IPS DF 4.7 (cell line): ENCODE measurements around the gene CLDN3.

Experiments
- DNase-seq: peaks from one replicate; pipeline ENCODE4 v3.0.0-alpha.2; 2013; ENCODE audit warnings: low spot score; ENCODE audit errors: extremely low read depth

The CLDN3 gene

DNA sequence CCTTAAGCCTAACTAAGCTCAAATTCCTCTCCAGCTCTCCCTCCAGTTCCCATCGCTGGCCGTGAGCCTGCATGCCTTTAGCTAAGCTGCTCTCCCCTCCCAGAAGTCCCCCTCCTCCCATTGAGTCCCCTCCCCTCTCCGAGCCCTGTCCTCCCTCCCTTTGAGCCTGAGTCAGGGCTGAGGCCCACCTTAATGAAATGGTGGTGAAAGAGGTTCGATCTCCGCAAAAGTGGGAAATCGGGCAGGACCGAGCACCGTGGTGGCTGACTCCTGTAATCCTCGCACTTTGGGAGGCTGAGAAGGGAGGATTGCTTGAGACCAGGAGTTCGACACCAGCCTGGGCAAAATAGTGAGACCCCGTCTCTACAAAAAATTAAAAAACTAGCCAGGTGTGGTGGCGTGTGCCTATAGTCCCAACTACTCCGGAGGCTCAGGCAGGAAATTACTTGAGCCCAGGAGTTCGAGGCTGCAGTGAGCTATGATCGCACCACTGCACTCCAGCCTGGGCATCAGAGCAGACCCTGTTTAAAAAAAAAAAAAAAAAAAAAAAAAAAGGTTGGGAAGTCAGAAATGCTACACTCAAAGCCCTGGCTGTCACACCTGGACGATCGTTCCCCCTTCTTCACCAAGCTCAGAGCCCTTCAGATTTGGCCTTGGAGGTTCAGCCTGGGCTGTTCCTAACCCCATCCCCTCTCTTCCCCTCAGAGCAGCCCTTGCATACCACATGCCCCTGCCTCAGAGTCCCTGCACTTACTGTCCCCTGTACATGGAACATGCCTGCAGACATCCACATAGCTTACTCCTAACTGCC, 995 bp upstream of the CLDN3 start:
- peak; percentile 9 for DNase-seq

DNA sequence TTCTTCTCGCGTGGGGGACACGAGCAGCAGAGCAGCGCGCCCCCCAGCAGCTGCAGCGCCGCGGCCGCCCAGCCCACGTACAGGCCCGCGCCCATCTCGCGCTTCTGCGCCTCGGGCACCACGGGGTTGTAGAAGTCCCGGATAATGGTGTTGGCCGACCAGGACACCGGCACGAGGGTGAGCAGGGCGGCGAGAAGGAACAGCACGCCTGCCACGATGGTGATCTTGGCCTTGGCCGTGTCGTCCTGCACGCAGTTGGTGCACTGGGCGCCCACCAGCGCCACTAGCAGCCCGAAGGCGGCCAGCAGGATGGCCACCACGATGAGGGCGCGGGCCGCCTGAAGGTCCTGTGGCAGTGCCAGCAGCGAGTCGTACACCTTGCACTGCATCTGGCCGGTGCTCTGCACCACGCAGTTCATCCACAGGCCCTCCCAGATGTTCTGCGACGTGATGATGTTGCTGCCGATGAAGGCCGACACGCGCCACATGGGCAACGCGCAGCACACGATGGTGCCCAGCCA, 529 bp downstream of the CLDN3 start:
- DNase-seq: no peak

DNA sequence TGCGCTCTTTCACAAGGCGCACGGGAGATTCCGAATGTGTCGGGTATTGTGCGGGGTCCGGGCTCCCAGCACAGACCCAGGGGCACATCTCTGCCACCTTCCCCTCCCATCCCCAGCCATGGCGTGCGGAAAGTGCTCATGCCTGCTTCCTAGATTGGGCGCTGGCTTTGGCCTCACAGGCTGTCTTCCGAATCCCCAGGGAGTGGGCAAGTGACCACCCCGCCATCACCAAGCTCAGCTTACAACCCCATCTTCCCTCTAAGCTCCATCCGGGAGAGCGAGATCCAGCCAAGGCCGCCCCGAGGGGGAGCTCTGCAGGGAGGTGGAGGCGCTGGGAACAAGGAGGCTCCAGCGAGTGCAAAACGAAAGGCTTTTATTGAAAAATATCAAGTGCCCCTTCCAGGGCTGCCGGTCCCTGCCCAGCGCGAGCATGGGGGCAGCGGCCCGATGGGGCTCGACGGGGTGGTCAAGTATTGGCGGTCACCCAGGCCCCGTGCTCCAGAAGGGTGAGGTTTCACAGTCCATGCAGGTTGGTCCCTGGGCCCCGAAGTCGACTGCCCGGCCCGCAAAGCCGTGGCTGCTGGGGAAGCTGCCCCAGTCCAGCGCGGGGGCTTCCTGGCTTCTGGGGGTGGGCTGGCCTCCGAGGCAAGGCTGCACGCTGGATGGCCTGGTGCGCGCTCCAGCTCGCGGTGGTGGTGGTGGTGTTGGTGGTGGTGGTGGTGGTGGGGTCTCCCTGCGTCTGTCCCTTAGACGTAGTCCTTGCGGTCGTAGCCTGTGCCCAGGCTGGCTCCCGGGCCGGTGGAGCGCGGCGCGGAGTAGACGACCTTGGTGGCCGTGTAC, 1.2 kb downstream of the CLDN3 start:
- DNase-seq: no peak

DNA sequence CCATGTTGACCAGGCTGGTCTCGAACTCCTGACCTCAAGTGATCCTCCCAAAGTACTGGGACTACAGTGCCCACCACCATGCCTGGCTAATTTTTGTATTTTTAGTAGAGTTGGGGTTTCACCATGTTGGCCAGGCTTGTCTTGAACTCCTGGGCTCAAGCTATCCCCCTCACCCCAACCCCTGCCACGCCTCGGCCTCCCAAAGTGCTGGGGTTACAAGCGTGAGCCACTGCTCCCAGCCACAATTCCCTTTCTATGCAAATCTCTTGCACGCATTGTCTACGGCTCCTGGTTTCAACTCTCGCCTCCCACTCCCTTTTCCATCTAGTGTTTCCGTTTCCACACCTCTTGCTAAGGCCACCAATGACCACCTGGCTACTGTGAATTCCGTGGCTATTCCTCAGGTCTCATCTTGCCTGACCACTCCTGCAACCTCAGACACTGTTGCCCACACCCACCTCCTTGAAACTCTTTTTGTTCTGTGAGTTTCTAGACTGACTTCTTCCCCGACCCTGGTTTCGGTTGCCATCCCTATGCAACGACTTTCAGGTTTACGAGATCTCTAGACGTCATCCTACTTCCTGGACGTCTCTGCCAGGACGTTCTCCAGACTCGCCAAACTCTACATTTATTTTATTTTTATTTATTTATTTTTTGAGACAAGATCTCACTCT, 3.4 kb downstream of the CLDN3 start:
- DNase-seq: no peak

DNA sequence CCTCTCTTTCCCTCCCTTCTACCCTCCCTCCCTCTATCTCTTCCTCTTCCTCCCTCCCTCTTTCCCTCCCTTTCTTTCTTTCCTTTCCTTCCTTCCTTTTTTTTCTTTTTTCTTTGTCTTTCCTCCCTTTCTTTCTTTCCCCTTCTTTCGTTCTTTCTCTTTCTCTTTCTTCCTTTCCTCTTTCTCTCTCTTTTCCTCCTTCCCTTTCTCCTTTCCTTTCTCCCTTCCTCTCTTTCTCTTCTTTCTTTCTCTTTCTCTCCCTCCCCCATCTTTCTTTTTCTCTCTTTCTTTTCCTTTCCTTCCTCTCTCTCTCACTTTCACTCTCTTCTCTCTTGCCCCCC, 7.4 kb downstream of the CLDN3 start:
- no peak for DNase-seq

DNA sequence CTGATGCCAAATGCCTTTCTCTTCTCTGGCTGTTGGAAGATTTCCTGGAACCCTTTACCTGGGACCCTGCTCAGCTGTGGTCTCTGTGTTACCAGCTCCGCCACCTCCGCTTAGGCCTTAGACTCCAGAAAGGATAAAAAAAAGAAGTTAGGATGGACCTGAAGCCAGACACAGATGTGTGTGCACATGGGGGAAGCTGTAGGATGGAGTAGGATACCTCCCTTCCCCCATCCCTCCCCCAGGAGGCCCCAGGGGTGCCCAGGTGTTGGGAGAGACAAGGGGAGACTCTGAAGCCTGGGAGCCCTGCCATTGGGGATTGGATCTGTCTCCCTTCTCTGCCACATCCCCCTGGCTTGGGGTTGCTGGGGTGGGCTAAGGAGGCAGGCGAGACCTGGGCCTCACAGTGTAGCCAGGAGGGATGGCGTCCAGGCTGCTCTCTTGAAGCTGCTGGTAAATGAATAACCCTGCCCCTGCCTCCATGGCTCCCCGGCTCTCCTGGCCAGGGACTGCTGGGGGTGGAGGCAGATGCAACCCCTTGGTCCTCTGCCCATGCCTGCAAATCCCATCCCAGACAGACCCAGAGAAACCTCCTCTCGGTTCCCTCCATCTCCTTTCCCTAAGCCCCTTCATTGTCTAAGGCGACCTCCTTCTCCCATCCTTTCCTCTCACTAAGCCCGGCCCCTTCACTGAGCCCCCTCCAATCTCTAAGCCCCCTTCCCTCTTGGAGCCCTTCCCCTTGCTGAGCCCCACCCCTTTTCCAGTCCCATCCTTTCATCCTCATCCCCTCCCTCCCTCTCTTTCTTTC, 8.0 kb downstream of the CLDN3 start:
- no peak for DNase-seq

DNA sequence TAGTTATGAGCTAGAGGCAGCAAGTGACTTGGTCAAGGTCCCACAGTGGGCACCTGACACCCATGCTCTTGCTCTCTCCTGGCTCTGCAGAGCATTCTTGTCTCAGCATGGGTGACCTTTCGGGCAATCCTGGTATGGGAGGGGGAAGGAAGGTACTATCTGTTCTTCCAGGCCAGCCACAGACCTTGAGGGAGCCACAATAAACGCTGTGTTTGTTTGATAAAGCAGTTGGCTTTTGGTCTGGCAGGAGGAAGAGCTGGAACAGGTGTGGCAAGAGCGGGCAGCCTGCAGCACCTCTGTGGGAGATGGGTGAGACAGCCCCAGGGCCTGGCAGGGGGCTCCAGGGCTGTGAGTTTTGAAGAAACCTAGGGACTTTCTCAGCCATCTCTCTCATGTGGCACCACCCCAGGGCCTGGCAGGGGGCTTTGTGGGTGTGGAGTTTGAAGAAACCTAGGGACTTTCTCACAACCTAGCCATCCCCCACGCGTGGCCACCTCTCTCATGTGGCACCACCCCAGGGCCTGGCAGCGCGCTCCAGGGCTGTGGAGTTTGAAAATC, 11.4 kb downstream of the CLDN3 start:
- DNase-seq: no peak

DNA sequence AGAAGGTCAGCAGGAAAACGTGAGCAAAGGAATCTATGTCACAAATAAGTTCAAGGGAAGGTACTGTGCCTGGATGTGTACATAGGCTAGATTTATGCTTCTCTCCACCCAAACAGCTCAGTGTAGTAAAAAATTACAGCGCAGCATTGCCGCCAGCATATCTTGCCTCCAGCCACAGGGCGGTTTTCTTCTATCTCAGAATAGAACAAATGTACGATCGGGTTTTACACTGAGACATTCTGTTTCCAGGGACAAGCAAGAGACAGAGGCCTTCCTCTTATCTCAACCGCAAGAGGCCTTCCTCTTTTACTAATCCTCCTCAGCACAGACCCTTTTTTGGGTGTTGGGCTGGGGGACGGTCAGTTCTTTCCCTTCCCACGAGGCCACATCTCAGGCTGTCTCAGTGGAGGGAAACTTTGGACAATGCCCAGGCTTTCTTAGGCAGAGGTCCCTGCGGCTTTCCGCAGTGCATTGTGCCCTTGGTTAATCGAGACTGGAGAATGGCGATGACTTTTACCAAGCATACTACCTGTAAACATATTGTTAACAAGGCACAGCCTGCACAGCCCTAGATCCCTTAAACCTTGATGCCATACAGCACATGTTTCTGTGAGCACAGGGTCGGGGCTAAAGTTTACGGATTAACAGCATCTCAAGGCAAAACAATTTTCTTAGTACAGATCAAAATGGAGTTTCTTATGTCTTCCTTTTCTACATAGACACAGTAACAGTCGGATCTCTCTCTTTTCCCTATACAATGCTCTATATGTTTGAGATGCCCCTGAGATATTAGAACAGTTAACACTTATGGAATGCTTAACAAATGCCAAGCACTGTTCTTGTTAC, 19.9 kb downstream of the CLDN3 start:
- DNase-seq: no peak

DNA sequence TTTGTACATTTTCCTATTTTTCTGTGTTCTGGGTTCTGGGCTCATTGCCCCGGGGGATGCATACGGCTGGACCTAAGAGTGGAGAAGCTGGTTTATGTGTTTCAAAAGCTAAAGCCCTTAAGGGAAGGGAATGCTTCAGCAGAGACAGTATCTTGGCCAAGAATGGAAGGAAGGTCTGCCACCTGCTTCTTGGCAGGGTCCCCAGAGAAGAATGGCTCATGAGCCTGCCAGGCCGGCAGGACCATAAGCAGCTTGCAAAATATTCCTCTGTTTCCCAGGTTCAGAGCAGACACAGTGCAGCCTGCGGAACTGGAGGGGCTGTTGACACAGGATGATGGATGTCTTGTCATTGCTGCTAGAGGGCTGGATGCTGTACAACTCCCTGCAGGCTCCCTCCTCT, 23.7 kb downstream of the CLDN3 start:
- no peak for DNase-seq

DNA sequence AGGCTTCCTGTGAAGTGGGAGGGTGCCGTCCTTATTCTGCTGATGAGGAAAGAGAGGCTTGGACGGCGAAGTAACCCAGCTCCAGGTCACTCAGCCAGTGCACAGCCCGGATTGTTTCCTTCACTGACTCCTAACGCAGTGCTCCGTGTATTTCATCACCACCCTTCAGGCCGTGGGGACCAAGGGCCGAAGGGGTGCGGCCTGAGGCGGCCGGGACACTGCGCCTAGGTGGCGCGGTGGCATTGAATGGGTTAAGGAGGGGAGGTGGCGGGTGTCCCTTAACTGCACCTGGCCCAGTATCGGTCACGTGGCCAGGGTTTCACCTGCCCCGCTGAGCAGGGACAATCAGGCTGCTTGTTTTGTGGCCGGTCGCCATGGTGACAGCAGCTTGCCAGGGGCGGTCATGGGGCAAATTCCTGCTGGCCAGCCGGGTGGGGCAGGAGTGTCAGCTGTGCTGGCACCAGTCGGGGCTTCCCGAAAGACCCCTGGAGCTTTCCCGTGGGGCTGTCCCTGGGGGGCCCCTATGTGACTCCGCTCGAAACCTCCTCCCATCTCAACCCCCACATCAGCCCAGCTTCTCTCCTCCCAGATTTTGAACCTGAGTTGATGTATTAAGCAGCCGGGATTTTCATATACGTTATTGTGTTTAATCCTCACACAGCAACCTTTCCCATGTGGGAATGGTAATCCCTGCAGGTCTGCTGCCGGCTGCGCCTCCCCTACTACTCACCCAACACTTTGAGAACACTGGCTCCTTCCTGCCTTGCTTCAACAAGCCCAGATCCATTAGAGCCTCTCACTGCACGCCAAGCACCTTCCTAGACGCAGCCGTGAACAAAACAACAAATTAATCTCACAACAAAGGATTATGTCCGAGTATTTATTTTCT, 27.1 kb downstream of the CLDN3 start:
- DNase-seq: peak; percentile 78

DNA sequence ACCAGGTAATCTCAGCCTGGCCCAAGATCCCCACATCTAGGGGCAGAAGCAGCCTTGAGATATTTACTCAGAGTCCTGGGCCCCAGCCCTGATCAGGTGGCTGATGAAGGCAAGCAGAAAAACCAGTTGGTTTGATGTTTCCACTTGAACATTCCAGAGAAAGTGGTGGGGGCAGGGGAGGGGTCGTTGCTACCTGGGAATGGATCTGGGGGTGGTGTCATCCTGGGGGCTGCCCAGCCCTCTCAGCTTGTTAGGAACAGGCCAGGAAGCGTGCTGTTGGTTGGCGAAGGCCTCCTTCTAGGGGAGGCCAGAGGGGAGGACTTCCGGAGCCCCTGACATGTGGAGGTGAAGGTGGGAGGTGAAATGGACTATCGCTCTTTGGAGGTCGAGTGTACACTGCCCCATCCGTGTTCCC, 27.7 kb downstream of the CLDN3 start:
- DNase-seq: no peak

DNA sequence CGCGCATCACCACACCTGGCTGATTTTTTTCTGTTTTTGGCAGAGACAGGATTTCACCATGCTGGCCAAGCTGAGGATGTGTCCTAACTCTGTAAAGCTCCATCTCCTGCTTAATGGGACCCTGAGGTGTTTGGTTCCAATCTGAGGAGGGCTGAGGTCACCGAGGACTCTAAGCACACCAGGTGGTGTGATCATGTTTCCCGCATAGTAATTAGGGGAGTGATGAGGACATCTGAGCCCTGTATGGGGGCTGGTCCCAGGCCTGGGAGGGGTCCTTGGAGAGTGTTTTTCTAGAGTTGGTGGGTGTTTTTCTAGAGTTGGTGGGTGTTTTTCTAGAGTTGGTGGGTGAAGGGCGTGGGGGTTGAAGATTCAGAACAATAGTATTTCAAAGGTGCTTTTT, 28.5 kb downstream of the CLDN3 start:
- DNase-seq: peak; percentile 49

DNA sequence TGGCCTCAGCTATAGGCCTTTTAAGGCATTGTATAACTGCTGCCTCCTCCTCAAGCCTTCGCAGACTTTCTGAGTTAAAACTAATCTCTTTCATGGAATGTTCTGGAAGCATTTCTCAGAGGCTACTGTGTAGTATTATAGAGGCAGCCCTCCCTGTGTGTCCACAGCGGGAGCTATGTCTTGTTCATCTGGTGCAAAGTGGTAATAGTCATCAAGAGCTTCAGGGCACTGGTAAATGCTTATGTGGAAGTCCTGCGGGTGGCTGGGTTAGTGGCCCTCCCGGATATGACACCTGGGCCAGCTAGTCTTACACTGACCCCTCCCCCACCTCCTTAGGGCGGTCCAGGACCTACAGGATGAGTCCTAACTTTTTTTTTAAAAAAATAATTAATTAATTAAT, 29.3 kb downstream of the CLDN3 start:
- DNase-seq: no peak

DNA sequence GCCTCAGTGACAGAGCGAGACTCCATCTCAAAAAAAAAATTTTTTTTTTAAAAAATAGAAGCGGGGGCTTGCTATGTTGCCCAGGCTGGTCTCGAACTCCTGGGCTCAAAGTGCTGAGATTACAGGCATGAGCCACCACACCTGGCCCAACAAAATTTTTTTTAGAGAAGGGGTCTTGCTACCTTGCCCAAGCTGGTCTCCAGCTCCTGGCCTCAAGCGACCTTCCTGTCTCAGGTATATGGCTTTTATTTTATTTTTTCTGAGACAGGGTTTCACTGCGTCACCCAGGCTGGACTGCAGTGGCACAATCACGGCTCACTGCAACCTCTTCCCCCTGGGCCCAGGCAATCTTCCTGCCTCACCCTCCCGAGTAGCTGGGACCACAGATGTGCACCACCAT, 29.9 kb downstream of the CLDN3 start:
- DNase-seq: no peak

DNA sequence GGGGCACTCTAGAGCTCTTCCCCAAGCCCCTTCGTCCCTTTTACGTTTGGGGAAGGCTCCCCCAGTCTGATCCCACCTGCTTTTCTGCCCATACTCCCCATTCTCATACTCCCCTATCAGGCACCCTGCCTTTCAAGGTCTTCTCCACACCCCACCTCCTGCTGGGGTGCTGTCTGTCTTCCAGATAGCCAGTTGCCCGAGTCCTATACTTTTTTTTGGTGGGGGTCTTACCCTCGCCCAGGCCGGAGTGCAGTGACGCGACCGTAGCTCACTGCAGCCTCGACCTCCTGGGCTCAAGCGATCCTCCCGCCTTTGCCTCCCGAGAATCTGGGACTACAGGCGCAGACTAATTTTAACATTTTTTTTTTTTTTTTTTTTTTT, 30.7 kb downstream of the CLDN3 start:
- DNase-seq: no peak

DNA sequence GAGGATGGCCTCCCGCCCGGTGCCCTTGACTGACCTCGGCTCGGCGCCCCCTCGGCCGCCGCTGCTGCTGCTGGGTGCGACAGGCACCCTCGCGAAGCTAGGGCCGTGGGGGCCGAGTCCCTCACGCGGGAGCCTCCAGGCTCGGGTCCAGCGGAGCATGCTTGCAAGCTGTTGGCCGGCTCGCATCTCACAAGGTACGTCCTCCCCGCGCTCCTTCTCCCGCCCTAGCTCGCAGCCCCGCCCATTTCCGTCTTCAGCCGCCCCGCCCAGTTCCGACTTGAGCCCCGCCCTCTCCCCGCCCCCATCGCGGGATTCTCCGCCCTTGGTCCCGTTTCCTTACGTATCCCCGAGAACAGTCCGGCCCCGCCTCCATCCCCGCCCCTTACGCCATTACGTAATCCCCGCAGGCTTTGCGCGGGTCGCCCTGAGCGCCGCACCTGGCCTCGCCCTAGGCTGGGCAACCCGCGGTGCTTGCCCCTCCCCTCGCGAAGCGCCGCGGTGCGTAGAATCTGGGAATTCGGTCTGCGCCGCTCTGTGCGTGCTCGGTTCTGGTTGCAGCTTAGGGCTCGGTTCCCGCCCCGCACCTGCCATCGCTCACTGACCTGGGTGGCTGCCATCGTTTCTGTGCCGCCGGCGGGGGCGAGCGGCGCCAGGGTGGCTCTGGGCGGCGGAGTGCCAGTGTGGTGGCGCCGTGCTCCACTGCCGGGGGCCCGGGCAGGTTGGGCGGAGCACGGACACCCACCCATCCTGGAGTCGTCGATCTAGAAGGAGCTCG, 31.3 kb downstream of the CLDN3 start, which contains the start of gene ABHD11:
ABHD11 (minus strand) TSS at position 191 of the 775 bp plus-strand sequence; CDS start at position 159, 32 bp downstream.
- peak; percentile 68 for DNase-seq

DNA sequence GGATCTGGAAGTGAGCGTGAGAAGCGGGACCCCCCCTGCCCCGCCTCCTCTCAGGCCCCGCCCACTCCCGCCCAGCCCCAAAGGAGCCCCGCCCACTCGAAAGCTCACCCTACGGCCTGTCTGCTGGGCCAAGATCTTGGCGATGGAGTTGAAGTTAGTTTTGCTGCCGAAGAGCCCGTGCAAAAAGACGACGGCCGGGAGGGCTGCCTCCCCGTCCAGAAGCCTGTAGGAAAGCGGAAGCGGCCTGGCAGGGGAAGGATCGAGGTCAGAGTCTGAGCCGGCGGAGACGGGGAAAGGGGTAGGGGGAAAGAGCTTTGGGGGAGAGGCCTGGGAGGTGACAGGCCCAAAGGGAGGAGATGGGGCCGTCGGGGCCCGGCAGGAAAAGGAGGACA, 31.9 kb downstream of the CLDN3 start:
- DNase-seq: no peak
